Measurements from ENCODE around the gene FAU. TPM values are rescaled to one million over a fixed set of nuclear protein-coding genes. Genes with fewer than 3 reads are reported as not detected.

FAU gene
- total and polyA plus RNA-seq, 10 of the 15 experiments (the other 5 are each of a cell fraction or from before 2014, with no cell fraction given) = 332 to 1,347 (median 990) TPM

GRCh38 chr11:65095974-65096806 lies 25.7 kb downstream of the FAU start, which contains the start of gene VPS51 (continued):
- TF ChIP-seq EP300 (IDR thresholded peaks at IDR 0.05; ENCODE audit: borderline replicate concordance in 1 of 2, control insufficient read depth in 1 of 2, low read depth in 2 of 2, low read length in 2 of 2) (0 out of 4 replicates have a peak, but pooled peaks of 1 of the 2 experiments have one; percentile 19), ZZZ3 (IDR thresholded peaks at IDR 0.05; ENCODE audit: control insufficient read depth, insufficient read length, low read depth) (peak; percentile 94), CREB1 (IDR thresholded peaks at IDR 0.05; ENCODE audit: low read depth) (peak; percentile 89), FOXK2 (IDR thresholded peaks at IDR 0.05) (peak; percentile 85), NFYA (IDR thresholded peaks at IDR 0.05; ENCODE audit: borderline replicate concordance, low read depth, low read length) (no peak), GABPA (IDR thresholded peaks at IDR 0.05; ENCODE audit: low read depth) (peak; percentile 99), NBN (IDR thresholded peaks at IDR 0.05) (peak; percentile 96), LARP7 (IDR thresholded peaks at IDR 0.05) (peak; percentile 90; the same call in 1 of the 2 replicates), BHLHE40 (IDR thresholded peaks at IDR 0.05; ENCODE audit: borderline replicate concordance in 1 of 2, low read depth in 2 of 2, low read length in 1 of 2) (peak; percentile 32 to 71; a peak in 2 of 4 replicates), ZNF622 (IDR thresholded peaks at IDR 0.05) (no peak), JUNB (IDR thresholded peaks at IDR 0.05) (no peak; the same call in 1 of the 2 replicates), TBL1XR1 (IDR thresholded peaks at IDR 0.05; ENCODE audit: low read depth, low read length) (peak; percentile 93), TARDBP (IDR thresholded peaks at IDR 0.05; ENCODE audit: borderline replicate concordance) (peak; percentile 100), ETV6 (conservative IDR thresholded peaks at IDR 0.05 in 1 of 2, IDR thresholded peaks at IDR 0.05 in 1 of 2; ENCODE audit: borderline replicate concordance in 1 of 2, low read depth in 1 of 2) (peak in 1 of 2 experiments; percentile 78; a peak in 2 of 4 replicates), BRCA1 (IDR thresholded peaks at IDR 0.05; ENCODE audit: low read depth, low read length) (no peak), BACH1 (IDR thresholded peaks at IDR 0.05; ENCODE audit: borderline replicate concordance) (no peak)
- TF ChIP-seq, protein P1, sequence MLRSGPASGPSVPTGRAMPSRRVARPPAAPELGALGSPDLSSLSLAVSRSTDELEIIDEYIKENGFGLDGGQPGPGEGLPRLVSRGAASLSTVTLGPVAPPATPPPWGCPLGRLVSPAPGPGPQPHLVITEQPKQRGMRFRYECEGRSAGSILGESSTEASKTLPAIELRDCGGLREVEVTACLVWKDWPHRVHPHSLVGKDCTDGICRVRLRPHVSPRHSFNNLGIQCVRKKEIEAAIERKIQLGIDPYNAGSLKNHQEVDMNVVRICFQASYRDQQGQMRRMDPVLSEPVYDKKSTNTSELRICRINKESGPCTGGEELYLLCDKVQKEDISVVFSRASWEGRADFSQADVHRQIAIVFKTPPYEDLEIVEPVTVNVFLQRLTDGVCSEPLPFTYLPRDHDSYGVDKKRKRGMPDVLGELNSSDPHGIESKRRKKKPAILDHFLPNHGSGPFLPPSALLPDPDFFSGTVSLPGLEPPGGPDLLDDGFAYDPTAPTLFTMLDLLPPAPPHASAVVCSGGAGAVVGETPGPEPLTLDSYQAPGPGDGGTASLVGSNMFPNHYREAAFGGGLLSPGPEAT (IDR thresholded peaks at IDR 0.05; ENCODE audit: low read depth) = peak; percentile 98
- TF ChIP-seq, protein P2, sequence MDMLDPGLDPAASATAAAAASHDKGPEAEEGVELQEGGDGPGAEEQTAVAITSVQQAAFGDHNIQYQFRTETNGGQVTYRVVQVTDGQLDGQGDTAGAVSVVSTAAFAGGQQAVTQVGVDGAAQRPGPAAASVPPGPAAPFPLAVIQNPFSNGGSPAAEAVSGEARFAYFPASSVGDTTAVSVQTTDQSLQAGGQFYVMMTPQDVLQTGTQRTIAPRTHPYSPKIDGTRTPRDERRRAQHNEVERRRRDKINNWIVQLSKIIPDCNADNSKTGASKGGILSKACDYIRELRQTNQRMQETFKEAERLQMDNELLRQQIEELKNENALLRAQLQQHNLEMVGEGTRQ (IDR thresholded peaks at IDR 0.05; ENCODE audit: borderline replicate concordance, low read depth, low read length) = no peak; the same call in 1 of the 2 replicates
- TF ChIP-seq, protein P3, sequence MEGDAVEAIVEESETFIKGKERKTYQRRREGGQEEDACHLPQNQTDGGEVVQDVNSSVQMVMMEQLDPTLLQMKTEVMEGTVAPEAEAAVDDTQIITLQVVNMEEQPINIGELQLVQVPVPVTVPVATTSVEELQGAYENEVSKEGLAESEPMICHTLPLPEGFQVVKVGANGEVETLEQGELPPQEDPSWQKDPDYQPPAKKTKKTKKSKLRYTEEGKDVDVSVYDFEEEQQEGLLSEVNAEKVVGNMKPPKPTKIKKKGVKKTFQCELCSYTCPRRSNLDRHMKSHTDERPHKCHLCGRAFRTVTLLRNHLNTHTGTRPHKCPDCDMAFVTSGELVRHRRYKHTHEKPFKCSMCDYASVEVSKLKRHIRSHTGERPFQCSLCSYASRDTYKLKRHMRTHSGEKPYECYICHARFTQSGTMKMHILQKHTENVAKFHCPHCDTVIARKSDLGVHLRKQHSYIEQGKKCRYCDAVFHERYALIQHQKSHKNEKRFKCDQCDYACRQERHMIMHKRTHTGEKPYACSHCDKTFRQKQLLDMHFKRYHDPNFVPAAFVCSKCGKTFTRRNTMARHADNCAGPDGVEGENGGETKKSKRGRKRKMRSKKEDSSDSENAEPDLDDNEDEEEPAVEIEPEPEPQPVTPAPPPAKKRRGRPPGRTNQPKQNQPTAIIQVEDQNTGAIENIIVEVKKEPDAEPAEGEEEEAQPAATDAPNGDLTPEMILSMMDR (IDR thresholded peaks at IDR 0.05 in 2 of 3, conservative IDR thresholded peaks at IDR 0.05 in 1 of 3; ENCODE audit: control insufficient read depth in 2 of 3, extremely low read depth in 1 of 3, insufficient read depth in 1 of 3, low read depth in 3 of 3, low read length in 3 of 3) = no peak
- TF ChIP-seq, protein P4, sequence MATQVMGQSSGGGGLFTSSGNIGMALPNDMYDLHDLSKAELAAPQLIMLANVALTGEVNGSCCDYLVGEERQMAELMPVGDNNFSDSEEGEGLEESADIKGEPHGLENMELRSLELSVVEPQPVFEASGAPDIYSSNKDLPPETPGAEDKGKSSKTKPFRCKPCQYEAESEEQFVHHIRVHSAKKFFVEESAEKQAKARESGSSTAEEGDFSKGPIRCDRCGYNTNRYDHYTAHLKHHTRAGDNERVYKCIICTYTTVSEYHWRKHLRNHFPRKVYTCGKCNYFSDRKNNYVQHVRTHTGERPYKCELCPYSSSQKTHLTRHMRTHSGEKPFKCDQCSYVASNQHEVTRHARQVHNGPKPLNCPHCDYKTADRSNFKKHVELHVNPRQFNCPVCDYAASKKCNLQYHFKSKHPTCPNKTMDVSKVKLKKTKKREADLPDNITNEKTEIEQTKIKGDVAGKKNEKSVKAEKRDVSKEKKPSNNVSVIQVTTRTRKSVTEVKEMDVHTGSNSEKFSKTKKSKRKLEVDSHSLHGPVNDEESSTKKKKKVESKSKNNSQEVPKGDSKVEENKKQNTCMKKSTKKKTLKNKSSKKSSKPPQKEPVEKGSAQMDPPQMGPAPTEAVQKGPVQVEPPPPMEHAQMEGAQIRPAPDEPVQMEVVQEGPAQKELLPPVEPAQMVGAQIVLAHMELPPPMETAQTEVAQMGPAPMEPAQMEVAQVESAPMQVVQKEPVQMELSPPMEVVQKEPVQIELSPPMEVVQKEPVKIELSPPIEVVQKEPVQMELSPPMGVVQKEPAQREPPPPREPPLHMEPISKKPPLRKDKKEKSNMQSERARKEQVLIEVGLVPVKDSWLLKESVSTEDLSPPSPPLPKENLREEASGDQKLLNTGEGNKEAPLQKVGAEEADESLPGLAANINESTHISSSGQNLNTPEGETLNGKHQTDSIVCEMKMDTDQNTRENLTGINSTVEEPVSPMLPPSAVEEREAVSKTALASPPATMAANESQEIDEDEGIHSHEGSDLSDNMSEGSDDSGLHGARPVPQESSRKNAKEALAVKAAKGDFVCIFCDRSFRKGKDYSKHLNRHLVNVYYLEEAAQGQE (IDR thresholded peaks at IDR 0.05; ENCODE audit: low read depth, low read length) = no peak

All from GM12878 (cell line).